AG04449 (cell line): Measurements from ENCODE around the gene PCBP3.

Experiments
- CTCF ChIA-PET: fragments of 350-600 bp; formaldehyde crosslinking; extraction: SDS; loops from one replicate; lab custom pipeline; 2021; ENCODE audit warnings: antibody characterized with exemption; lab: Yijun Ruan, JAX
- POLR2A ChIA-PET: fragments of 400-600, 350-600 bp; formaldehyde crosslinking; extraction: SDS; loops from one replicate; lab custom pipeline; 2020; ENCODE audit warnings: antibody characterized with exemption, inconsistent platforms; lab: Yijun Ruan, JAX
- DNase-seq: peaks from one replicate; pipeline ENCODE4 v3.0.0-alpha.2; 2010; ENCODE audit warnings: low read depth, low spot score
- H3K4me3 ChIP-seq: 2 replicates; pipeline ENCODE4 v1.5.1; 2011; ENCODE audit warnings: low read depth, mild to moderate bottlenecking, control low read depth, low read length
- CTCF ChIP-seq: IDR thresholded peaks from one replicate; pipeline ENCODE4 v1.5.1; 2011; ENCODE audit warnings: mild to moderate bottlenecking, moderate library complexity, low read length, control low read depth, inconsistent platforms; ENCODE audit not compliant: insufficient read depth; ENCODE audit errors: missing control alignments

Gene PCBP3

DNA sequence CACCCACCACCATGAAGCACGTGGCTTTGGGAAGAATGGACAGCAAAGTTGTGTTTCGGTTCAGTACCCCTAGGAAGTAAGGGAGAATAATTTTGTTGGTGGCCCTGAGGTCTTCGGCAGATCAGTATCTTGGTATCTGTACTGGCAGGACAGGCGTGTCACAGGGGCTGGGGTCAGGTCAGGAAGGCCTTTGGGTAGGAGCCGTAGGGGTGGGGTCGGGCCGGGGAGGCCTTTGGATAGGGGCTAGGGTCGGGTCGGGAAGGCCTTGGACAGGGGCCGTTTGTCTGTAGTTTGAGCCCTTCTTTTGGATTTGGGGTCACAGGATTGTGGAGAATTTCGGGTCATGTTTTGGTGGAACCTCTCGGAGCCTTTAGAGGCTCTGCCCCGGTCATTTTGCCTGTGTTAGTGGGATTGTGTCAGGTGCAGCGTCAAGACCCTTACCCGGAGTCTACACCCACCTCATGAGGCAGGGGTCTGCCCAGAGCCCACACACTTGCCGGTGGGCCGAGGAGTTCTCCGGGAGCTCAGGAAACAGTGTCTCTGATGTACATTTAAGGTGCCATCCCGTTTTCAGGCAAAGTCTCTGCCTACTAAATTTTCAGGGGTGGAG lies 262.8 kb downstream of the PCBP3 start:
- no peak for TF ChIP-seq CTCF
- no peak for DNase-seq
- no peak overlapping the region for H3K4me3 ChIP-seq
- CTCF ChIA-PET: no interaction called here
- POLR2A ChIA-PET: no interaction called here

DNA sequence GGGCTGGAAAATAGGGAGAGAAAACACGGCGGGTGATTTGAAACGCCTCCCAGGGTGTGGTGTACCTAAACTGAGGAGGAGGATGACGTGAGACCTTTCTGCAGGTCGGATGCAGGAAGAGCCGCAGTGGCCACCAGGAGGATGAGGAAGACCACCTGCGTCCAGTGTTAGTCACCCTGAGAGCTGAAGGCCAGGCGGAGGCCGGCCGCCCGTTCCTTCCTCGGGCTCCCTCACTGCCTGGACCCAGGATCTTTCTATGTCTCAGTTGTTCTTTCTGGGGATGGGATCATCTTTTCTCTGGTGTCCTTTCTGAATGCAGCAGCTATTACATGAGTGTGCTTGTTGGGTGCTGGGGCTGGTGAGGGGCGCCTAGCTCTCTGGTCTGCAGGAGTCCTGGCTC lies 263.3 kb downstream of the PCBP3 start:
- TF ChIP-seq CTCF: no peak
- no peak for DNase-seq
- CTCF ChIA-PET: no interaction called here
- no peak overlapping the region for H3K4me3 ChIP-seq
- POLR2A ChIA-PET: no interaction called here

- DNase-seq: no peak
- H3K4me3 ChIP-seq: no peak overlapping the region
- ChIA-PET CTCF (interaction anchor here (1.0 to 1.2 kb wide), 2 partner anchors 13 to 14 kb away, joined by 5 read pairs; no protein-coding TSS in a partner anchor), POLR2A (no interaction called here)
- TF ChIP-seq CTCF: no peak
Observed at GRCh38 chr21:45908536-45909237, 265.2 kb downstream of the PCBP3 start.

DNA sequence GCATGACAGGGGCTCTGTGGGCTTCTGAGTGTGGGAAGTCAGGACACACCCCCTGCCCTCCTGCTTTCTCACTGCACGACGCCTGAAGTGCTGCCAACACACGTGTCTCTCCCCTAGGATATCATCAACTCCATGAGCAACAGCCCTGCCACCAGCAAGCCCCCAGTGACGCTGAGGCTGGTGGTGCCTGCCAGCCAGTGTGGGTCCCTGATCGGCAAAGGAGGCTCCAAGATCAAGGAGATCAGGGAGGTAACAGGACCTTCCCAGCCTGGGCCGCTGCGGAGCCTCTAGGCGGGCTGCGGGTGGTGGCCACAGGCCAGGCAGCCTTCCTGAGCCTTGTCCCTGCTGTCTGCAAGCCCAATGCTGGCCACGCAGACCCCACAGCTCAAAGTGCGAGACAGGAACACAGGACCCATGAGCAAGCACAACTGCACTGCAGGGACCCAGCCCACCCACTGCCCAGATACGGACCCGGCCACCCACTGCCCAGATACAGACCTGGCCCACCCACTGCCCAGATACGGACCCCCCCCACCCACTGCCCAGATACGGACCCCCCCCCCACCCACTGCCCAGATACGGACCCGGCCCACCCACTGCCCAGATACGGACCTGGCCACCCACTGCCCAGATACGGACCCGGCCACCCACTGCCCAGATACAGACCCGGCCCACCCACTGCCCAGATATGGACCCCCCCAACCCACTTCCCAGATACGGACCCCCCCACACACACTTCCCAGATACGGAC lies 265.9 kb downstream of the PCBP3 start:
- no peak for TF ChIP-seq CTCF
- ChIA-PET POLR2A (no interaction called here), CTCF (interaction anchor here (1.0 kb wide), 1 partner anchor 14 kb away, joined by 5 read pairs; no protein-coding TSS in a partner anchor)
- H3K4me3 ChIP-seq: no peak overlapping the region
- DNase-seq: no peak

GRCh38 chr21:45910155-45910547 lies 266.6 kb downstream of the PCBP3 start:
- no peak overlapping the region for H3K4me3 ChIP-seq
- no peak for DNase-seq
- ChIA-PET POLR2A (no interaction called here), CTCF (interaction anchor here (0.8 kb wide), 1 partner anchor 12 kb away, joined by 3 read pairs; no protein-coding TSS in a partner anchor)
- no peak for TF ChIP-seq CTCF
